Skeletal muscle cell (primary cell): Measurements from ENCODE around the gene SLC22A2.
A peak's percentile ranks its signal among the peaks of the same experiment; 100 is the strongest.
"Not testable (repeated sequence)": the region's sequence is repeated elsewhere in the genome, so short reads cannot be mapped to it uniquely, and the experiment has no call there.

ENCODE experiments used
- DNase-seq: peaks from one replicate; pipeline ENCODE4 v3.0.0-alpha.2; 2010; ENCODE audit warnings: low read depth
- H3K4me3 ChIP-seq: 2 replicates; pipeline ENCODE4 v1.5.1; 2011; ENCODE audit warnings: low read depth, mild to moderate bottlenecking, control low read depth, low read length, moderate library complexity

The SLC22A2 gene

DNA sequence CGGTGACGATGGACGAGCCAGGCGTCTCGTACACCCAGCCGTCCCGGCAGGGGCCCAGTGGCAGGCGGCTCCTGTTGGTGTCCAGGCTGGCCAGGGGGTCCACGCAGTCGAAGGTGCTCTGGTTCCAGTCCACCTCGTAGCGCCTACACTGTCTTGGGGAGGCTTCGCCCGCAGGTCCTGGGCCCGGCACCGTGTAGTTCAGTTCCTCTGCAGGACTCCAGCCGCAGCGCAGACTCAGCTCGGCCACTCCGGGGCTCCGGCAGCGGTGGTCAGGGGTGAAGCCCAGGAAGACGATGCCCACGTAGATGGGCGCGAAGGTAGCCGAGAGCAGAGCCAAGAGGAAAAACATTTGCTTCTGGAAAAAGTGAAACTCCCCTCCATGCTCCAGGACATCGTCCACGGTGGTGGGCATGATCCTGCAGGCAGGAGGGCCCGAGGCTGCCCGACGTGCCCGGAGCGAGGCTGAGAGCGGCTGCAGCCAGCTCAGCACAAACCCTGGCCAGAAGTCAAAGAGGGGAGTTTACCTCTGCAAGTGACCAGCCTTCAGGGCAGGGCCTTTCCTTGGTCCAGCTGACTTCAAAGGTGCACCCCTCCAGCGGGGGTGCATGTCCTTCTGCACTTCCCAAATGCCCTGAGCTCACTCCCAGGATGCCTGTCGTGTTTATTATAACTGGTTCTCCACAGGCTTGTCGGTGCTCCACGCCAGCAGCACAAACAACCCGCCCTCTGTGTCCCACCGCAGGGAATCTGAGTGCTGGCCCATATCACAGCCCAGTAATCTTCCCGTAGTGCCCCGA, at the start of gene SLC22A2:
Gene SLC22A2 (minus strand): TSS at position 476 of the 797 bp plus-strand sequence. CDS start 64 bp downstream, at position 412.
- no peak within 1 kb of the TSS for H3K4me3 ChIP-seq
- DNase-seq, result no peak

DNA sequence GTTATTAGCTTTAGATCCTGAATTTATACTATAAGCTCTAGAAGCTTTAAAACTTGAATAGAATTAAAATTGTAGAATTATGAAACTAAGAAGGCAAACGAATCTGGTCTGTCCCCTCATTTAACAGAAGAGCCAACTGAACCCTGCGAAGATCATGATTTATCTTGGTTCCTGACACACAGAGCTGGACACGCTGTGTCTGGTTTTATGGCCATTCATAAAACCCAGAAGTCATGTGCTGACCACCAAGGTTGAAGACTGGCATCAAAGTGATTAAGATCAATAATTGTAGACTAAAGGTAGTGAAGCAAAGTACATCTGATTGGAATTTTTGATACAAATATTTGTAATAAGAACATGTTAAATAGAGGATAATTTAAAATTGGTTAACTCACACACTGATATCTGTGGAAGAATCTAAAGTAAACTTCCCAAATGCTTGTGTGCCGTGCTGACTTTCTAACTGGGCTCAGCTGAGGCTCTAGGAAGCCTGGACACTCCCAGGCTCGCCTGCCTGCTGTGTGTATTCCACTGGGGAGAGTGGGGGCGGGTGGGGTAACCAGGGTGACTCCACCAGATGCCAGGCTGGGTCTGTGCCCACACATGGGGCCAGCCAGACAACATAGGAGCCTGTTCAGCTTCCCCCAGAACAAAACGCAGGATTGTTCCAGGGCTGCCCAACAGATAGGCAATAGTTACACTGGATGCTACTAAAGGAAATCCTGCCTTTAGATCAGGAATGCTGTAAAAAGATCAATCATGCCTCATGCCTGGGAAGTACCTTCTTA, 47.5 kb upstream of the SLC22A2 start:
- no peak for DNase-seq
- no peak overlapping the region for H3K4me3 ChIP-seq

DNA sequence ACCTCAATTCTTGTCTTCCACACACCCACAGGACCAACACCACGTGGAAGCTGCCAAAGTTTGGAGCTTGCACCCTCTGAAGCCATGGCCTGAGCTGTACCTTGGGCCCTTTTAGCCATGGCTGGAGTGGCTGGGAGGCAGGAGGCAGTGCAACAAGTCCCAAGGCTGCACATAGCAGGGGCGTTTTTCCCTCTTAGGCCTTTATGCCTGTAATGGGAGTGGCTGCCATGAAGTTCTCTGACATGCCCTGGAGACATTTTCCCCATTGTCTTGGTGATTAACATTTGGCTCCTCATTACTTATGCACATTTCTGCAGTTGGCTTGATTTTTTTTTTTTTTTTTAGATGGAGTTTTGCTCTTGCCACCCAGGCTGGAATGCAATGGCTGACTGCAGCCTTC, 45.2 kb upstream of the SLC22A2 start:
- H3K4me3 ChIP-seq, result no peak overlapping the region
- no peak for DNase-seq

DNA sequence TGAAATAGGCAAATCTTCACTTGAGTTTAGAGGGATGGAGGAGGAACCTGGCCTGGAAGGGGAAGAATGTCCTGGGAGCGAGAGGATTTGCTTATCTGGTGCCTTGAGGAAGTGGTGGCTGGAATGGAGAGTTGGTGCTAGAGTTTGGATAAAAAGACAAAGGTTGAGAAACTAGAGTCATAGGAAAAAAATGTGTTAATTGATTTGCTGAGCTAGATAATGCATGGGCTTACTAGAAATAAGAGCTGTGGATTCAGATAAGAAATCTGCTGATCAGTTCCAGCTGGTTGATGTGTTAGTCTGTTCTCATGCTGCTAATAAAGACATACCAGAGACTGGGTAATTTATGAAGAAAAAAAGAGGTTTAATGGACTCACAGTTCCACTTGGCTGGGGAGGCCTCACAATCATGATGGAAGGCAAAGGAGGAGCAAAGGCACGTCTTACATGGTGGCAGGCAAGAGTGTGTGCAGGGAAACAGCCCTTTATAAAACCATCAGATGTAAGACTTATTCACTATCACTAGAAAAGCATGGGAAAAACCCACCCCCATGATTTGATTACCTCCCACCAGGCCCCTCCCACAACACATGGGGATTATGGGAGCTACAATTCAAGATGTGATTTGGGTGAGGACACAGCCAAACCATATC, 43.9 kb upstream of the SLC22A2 start:
- H3K4me3 ChIP-seq, DNase-seq: not testable (repeated sequence)

GRCh38 chr6:160301339-160301738, 42.7 kb upstream of the SLC22A2 start:
- no peak for DNase-seq
- H3K4me3 ChIP-seq, result no peak overlapping the region

GRCh38 chr6:160300076-160300695, 41.6 kb upstream of the SLC22A2 start:
- no peak overlapping the region for H3K4me3 ChIP-seq
- DNase-seq, result no peak

- H3K4me3 ChIP-seq, result no peak overlapping the region
- no peak for DNase-seq
Observed at GRCh38 chr6:160299559-160299958, 40.9 kb upstream of the SLC22A2 start.

DNA sequence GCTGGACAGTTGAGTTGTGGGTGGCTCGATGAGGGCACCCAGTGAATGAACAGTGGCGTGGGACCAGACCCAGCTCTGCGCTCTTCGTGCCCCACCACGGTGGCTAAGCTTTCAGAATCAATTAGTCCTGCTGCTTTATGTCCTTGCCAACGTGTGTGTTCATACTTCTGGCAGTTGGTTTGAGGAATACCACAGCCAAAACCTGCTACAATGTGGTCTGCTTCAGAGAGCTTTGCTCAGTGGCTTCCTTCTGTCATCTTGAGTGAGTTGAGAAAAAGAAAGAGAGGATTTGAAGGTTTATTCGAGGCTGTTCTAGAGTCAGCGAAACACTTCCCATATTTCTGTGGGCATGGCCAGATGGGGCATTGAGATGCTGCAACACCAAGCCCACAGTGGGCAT, 39.5 kb upstream of the SLC22A2 start:
- no peak for DNase-seq
- no peak overlapping the region for H3K4me3 ChIP-seq

- DNase-seq, result no peak
- H3K4me3 ChIP-seq, result no peak overlapping the region
Observed at GRCh38 chr6:160297310-160297709, 38.7 kb upstream of the SLC22A2 start.

DNA sequence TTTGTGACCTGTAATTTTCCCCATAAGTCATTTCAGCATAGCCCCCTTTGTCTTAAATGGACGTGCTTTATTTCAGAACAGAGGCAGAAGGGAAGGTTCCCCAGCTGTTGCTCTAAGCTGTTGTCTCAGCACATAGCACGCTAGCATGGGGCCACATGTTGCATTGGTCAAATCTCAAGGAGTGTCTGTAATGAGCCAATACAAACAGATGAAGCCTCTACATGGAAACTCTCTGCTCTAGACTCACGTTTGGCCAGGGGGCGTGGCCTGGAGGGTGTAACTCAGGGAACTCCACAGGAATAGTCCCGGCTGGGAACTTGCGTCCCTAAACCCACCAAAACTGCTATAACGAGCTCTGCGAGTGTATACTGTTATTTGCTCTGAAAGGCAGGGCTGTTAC, 35.2 kb upstream of the SLC22A2 start:
- H3K4me3 ChIP-seq, result no peak overlapping the region
- peak; percentile 22 for DNase-seq

DNA sequence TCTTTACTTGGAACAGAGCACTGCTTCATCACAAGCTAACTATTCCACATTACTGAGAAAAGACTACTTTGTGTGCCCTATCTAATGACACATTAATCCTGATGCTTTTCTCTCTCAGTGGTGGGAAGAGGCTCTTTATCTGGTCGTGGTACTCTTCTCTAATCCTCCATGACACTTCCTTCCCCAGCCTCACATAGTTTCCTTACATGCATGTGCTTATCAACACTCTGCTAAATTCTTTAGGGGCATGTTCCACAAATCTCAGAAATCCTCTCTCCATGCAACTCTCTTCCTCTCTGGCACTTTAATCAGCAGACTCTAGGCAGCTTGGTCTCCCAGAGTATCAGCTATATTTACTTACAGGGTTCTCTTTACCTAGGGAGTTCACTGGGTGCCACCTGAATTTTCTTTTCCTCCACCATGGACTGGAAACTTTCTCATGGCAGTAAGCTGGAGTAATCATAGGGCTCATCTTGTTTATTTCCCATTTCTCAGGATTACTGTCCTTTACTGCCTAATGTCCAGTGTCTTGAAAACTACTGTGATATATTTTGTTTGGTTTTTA, 27.0 kb upstream of the SLC22A2 start:
- H3K4me3 ChIP-seq, result no peak overlapping the region
- DNase-seq, result no peak

DNA sequence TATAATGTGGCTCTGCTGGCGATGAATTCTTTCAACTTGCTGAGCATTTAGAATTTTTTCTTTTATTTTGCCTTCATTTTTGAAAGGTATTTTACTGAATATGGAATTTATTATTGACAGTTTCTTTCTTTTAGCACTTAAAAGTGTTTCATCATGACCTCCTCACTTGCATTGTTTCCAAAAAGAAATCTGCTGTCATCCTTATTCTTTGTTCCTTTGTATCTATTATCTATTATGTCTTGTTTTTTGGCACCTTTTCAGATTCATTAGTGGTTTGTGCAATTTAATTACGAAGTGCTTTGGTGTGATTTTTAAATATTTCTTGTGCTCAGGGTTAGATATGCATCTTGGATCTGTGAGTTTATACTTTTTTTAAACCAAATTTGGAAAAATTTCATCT, 26.0 kb upstream of the SLC22A2 start:
- no peak for DNase-seq
- H3K4me3 ChIP-seq, result no peak overlapping the region

DNA sequence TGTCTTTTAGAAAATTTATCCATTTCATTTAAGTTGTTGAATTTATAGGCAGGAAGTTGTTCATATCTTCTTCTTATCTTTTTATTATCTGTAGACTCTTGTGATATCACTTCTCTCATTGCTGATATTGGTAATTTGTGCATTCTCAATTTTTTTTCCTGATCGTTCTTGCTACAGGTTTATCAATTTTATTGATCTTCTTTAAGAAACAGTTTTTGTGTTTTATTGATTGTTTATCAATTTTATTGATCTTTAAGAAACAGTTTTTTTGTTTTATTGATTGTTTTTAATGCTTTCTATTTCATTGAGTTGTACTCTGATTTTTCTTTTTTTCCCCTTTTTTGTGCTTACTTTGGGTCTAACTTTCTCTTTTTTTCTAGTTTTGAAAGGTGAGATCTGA, 23.8 kb upstream of the SLC22A2 start:
- H3K4me3 ChIP-seq, result no peak overlapping the region
- no peak for DNase-seq

DNA sequence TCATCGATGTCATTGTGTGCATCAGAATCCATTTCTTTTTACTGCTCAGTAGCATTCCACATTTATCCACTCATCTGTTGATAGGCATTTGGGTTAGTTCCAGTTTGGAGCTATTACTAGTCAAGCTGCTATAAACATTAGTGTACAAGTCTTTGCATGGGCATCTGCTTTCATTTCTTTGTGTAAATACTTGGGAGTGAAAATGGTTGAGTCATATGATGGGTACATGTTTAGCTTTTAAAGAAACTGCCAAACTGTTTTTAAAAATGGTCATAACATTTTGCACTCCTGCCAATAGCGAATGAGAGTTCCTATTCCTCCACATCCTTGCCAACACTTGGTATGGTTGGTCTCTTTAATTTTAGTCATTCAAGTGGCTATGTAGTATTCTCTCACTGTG, 21.2 kb upstream of the SLC22A2 start:
- no peak overlapping the region for H3K4me3 ChIP-seq
- no peak for DNase-seq

DNA sequence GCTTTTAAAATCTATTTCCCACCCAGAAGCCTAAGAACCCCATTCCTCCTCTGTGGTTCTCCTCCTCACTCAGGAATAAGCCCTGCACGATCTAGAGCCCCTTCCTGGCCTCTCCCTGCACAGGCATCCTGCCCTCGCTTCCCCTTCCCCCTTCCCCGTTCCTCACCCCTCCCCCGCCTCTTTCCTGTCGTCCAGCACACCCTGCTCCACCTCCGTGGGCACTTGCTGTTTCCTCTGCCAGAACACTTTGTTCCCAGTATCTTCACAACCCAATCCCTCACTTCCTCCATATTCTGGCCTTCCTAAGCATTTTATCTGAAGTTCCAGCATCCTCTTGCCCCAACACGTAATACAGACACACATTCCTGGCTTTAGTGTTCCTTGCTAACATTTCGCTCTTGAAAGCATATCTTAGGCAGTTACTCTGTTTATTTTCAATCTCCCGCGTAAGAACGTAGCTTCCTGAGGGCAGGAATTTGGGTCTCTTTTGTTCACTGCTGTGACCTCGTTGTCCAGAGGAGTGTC, 20.2 kb upstream of the SLC22A2 start:
- no peak overlapping the region for H3K4me3 ChIP-seq
- DNase-seq, result no peak

DNA sequence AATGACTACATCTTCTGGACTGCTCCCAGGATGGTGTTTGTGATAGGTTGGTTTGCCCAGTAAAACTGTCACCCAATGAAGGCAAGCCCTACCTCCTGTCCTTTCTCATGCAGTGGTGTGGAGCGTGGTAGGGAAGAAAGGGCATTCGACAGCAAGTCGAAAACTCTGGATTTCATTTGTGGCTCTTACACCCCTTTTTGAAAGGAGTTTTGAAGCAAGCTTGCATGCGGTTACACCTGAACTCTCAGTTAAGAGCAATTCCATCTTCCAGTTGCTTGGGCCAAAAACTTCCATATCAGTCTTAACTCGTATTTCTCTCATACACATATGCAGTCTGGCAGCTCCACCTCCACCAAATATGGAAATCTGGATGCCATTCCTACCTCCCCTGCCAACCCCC, 19.7 kb upstream of the SLC22A2 start:
- H3K4me3 ChIP-seq, result no peak overlapping the region
- DNase-seq, result no peak

DNA sequence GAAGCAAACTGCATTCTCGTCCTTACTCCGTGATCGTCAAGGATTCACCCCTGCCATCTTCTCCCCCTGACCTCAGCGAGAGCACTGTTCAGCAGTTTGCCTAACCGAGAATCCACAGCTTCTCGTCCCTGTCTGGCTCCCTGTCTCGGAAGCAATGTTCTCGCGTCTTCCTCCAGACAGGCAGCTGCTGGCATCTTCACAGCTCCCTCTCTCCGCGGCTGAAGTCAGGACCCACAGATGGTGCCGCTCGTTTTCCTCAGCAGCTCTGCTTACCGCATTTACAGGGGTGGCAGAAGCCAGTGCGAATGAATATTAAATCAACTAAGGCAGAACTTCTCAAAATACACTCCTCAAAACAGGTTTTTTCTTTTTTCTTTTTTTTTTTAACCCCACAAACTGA, 18.9 kb upstream of the SLC22A2 start:
- H3K4me3 ChIP-seq, result no peak overlapping the region
- DNase-seq, result no peak

GRCh38 chr6:160277144-160277543, 18.5 kb upstream of the SLC22A2 start:
- no peak overlapping the region for H3K4me3 ChIP-seq
- no peak for DNase-seq

DNA sequence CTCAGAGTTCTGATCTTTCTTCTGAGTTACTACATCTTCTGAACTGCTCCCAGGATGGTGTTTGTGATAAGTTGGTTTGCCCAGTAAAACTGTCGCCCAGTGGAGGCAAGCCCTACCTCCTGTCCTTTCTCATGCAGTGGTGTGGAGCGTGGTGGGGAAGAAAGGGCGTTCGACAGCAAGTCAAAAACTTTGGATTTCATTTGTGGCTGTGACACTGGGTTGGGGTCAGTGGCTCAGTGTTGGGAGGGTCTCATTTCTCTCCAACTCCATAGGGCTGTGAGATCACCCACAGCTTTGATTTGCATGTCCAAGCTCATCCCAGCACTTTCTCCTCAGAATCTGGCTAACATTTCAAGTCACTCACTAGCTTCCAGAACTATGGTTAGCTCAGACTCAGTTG, 17.5 kb upstream of the SLC22A2 start:
- H3K4me3 ChIP-seq, result no peak overlapping the region
- DNase-seq, result no peak
